HG03457 (cell line): ENCODE measurements around the gene PIP4K2A.

Experiments
- ATAC-seq: cut with Tn5 transposase; IDR thresholded peaks from one replicate; pipeline ENCODE4 v1.9.1; 2021; ENCODE audit warnings: moderate number of reproducible peaks; ENCODE audit not compliant: unreplicated experiment

PIP4K2A gene

DNA sequence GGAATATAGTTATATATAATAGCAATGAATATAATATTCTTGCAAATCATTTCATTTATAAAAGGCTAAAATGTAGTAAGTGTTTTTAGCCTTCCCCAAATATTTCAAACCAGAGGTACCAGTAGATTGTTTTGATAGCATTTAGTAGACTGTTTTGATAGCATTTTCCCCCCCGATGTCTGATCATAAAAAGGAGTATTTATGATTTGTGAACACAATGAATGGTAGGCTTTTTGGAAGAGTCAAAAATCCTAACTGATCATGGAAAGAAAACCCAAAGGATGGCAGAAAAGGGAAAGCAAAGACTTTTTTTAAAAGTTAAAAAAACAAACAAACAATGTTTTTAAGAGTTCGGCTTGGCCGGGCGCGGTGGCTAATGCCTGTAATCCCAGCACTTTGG is 152.5 kb downstream of the PIP4K2A start:
- ATAC-seq, result no peak

DNA sequence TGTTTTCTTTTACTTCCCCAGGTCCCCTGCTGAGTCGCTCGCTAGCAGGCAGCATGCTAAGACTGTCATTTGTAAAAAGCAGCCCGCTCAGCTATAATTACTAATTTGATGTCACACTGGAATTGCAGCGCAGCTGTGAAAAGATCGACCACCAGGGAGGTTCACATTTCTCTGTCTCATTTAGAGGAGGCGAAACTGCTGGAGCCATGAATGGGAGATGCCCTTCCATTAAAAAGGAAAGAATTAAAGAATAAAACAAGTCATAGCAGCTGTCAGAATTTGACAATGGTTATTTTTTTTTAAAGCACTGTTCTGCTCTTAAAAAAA is 153.5 kb downstream of the PIP4K2A start:
- no peak for ATAC-seq

GRCh38 chr10:22560096-22560912 is 154.1 kb downstream of the PIP4K2A start:
- ATAC-seq, result no peak

- ATAC-seq, result no peak
Measured at GRCh38 chr10:22557321-22557720, 157.1 kb downstream of the PIP4K2A start.

- ATAC-seq, result no peak
Measured at GRCh38 chr10:22556774-22557173, 157.6 kb downstream of the PIP4K2A start.

DNA sequence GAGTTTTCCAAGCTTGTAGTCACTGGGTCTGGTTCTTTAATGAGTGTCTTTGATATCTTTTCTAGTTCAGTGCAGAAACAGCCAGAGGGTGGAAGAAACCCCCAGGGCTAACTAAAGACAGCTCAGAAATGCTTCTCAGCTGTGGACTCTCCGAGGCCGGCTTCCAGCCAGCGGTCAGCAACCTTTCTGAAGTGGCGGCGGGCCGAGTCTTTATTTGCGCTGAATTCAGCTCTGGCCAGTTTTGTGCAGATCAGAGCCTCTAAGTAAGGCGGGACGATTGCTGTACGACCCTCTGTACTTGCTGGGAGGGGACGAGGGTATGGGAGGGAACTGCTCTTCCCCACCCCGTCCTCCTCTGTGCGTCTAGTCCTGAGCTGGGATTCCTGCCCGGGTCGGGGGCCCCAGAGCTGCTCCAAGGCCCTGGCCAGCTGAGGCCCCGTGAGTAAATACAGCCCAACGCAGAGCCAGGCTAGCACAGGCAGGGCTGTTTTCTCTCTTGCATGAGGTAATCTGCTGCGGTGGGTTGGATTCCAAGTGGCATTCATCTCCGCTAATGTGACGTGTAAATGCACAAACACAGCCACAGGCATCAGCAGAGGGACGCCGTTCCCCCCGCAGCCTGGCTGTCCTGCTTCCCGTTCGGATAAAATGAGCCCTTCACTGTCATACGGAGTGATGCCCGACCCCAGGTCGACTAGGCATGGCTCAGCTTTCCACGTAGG is 159.8 kb downstream of the PIP4K2A start:
- ATAC-seq, result no peak

DNA sequence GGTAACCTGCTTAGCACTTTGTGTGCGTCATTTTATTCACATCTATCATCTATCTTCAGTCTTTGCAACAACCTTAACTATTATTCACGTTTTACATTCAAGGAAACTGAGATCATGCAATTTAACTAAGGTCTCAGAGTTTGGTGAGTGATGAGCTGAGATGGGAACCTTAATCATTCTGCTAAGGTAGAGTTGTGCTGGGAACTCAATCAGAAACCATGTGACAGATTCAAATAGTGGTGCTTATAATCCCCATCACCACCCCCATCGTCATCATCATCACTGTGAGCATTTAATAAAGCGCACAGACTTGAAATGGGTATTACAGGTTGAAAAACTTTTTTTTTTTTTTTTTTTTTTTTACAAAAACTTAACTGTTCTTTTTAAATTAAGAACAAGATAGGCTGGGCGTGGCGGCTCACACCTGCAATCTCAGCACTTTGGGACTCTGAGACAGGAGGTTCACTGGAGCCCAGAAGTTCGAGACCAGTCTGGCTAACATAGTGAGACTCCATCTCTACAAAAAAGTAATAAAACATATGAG is 160.9 kb downstream of the PIP4K2A start:
- ATAC-seq, result no peak

GRCh38 chr10:22552888-22553378 is 161.4 kb downstream of the PIP4K2A start:
- no peak for ATAC-seq

DNA sequence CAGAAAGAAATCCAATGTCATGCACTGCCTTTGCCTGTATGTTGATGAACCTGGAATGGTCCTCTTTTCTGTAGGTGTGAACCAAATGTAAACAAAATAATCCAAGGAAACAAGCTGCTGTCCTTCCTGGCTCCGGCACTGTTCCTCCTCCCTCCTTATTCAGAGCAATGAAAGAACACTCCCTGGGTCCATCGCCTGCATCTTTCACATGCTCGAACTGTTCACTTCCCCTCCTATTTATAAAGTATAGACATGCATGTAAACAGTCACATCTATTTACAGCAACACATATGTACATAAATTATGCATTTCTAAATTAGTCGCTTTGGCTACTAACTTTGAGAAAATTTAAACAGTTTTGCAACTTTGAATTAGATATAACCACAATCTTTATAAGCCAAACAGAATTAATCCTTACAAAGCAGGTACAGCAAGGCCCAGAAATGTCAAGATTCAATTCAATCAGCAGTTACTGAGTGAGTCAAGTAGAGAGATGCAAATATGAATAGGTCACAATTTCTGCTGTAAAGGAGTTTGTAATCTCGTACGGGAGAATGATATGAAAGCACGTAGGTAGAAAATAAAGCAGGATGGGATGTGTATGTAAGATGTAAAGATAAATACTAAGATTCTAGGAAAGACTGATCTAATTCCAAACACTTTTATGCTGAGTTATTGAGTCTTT is 162.6 kb downstream of the PIP4K2A start:
- ATAC-seq, result no peak

GRCh38 chr10:22550732-22551131 is 163.6 kb downstream of the PIP4K2A start:
- ATAC-seq, result no peak

DNA sequence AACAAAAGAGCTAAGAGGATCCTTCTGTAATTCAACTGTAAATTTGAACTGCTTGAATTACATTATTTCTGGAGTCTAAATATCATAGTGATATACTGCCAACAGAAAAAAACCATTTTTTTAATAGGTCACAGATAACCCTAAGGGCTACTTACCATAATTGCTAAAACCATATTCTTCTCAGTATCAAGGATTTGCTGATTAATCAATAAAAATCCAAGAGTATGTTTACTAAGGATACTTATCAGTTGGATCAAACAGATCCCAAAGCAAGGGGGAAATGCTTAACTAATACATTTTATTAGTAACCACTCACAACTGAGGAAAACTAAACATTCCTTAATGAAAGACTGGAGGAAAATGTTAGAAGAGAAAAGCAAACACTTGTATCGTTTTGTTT is 166.0 kb downstream of the PIP4K2A start:
- ATAC-seq, result no peak

- no peak for ATAC-seq
Measured at GRCh38 chr10:22545643-22546042, 168.7 kb downstream of the PIP4K2A start.

DNA sequence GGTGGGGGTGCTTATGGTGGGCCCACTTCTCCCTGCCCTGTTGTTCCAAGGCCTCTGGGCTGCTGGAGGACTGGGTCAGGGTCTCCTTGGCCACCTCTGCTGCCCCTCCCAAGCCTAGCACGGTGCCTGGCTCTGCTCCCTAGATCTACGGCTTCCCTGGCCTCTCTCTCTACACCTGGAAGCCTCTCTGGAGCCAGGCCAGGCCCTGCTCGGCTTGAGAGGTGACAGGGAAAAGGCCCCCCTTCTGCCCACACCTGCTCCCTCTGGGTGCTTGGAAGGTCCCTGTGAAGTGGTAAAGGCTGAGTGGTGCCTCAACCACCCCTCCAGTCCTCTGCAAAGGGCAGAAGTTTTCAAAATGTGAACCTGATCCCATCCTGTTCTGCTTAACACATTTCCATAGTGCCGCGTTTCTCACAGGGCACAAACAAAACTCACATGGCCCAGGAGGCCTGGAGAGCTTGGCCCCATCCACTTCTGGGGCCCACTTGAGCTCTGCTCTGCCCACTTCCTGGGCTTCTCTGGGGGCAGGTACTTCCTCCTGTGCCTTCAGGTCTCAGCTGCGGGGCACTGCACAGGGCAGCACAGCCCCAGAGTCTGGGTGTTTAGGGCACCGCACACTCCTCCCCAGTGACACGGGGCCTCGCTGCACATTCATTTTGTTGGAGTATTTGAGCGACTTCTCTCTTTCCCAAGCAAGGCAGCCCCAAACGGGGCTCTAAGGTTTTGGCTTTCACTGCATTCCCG is 169.9 kb downstream of the PIP4K2A start:
- no peak for ATAC-seq

DNA sequence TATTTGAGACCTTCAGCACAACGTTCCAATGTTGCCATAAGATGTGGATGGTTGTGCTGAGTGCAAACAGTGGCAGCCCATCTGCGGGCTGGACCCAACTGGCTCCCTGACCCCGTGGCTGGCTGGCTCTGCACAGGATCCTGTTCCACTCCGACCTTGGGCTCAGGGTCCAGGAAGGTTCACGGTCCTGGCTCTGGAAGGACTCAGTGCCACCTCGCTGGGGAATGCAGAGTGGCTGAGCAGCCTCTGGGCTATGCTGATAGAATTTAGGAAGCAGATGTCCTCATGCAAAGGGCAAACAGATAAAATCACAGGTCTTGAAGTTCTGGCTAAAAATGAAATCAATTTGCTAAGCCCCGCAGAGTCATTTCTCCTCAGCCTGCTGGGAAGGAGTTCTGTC is 171.6 kb downstream of the PIP4K2A start:
- no peak for ATAC-seq

- ATAC-seq, result no peak
Measured at GRCh38 chr10:22541900-22542299, 172.5 kb downstream of the PIP4K2A start.

GRCh38 chr10:22539579-22540298 is 174.6 kb downstream of the PIP4K2A start:
- no peak for ATAC-seq

- no peak for ATAC-seq
Measured at GRCh38 chr10:22537810-22538209, 176.6 kb downstream of the PIP4K2A start.

GRCh38 chr10:22536620-22537019 is 177.8 kb downstream of the PIP4K2A start:
- ATAC-seq, result no peak

- no peak for ATAC-seq
Measured at GRCh38 chr10:22534849-22535604, 179.4 kb downstream of the PIP4K2A start.
